Body of pancreas (tissue), 4 donors: ENCODE results near the gene TRAPPC12.
A peak's percentile ranks its signal among the peaks of the same experiment; 100 is the strongest.

ENCODE experiments used
- CTCF ChIP-seq, 7 experiments: fragments of 450-650 bp in 4 of 7; fragments of 200-600 bp in 3 of 7; sonication (generic) in 3 of 7; IDR thresholded peaks; one replicate each; pipeline ENCODE4 v1.5.1; 2016 to 2019; ENCODE audit warnings: antibody characterized with exemption in 7 of 7
- POLR2A ChIP-seq, 3 donors: fragments of 450-650 bp; IDR thresholded peaks; one replicate each; pipeline ENCODE4 v1.6.1; 2016; ENCODE audit warnings: antibody characterized with exemption in 3 of 3, mild to moderate bottlenecking in 2 of 3

- TF ChIP-seq CTCF (IDR thresholded peaks at IDR 0.05) (peak in 6 of 7 experiments; percentile 65 to 99 (median 84)), POLR2A (IDR thresholded peaks at IDR 0.05) (no peak)
These were observed 82.5 kb downstream of the TRAPPC12 start for GRCh38 chr2:3461801-3462492.
